CD4-positive, alpha-beta T cell (primary cell): ENCODE results near the gene LAMA2. TPM values are rescaled to one million over a fixed set of nuclear protein-coding genes. Genes with fewer than 3 reads are reported as not detected.

Experiments
- ATAC-seq: fragments of 200-7000 bp; cut with Tn5 transposase; one replicate; pipeline ENCODE4 v1.10.0; 2022; ENCODE audit warnings: mild to moderate bottlenecking; ENCODE audit not compliant: poor library complexity
- CTCF ChIA-PET: fragments of 350-600 bp; sonication (Branson Sonifier 250); formaldehyde crosslinking; loops from one replicate; lab custom pipeline; 2021; ENCODE audit warnings: antibody characterized with exemption, inconsistent platforms; lab: Charles Lee
- POLR2A ChIA-PET: fragments of 350-600 bp; sonication (Branson Sonifier 250); formaldehyde crosslinking; loops from one replicate; lab custom pipeline; 2021; ENCODE audit warnings: antibody characterized with exemption, inconsistent platforms; lab: Charles Lee
- DNase-seq, 14 experiments: peaks; one replicate each; pipeline ENCODE4 v3.0.0-alpha.2; 2013 to 2020; ENCODE audit warnings: mixed read lengths in 2 of 14
- H3K27ac ChIP-seq, 2 donors: one replicate each; pipeline versions ENCODE4 v1.5.1 to v1.7.0; 2013; ENCODE audit warnings: low read length in 2 of 2, low read depth in 1 of 2, mild to moderate bottlenecking in 1 of 2
- H3K27me3 ChIP-seq, 2 experiments: 1 replicate in 1 of 2; 2 replicates in 1 of 2; pipeline versions ENCODE4 v1.6.1 to v1.7.0; 2013; ENCODE audit warnings: low read length in 2 of 2, control low read depth in 1 of 2, mild to moderate bottlenecking in 1 of 2, moderate library complexity in 1 of 2; ENCODE audit not compliant: insufficient read depth in 2 of 2, control insufficient read depth in 1 of 2
- H3K36me3 ChIP-seq: one replicate; pipeline ENCODE4 v1.6.1; 2013; ENCODE audit warnings: low read length, control low read depth; ENCODE audit not compliant: insufficient read depth
- H3K4me1 ChIP-seq: one replicate; pipeline ENCODE4 v1.6.1; 2013; ENCODE audit warnings: low read length, control low read depth; ENCODE audit not compliant: insufficient read depth
- H3K4me3 ChIP-seq: one replicate; pipeline ENCODE4 v1.5.1; 2013; ENCODE audit warnings: mild to moderate bottlenecking, low read length, moderate library complexity
- H3K9me3 ChIP-seq, 2 experiments: 1 replicate in 1 of 2; 2 replicates in 1 of 2; pipeline versions ENCODE4 v1.6.1 to v1.7.0; 2013; ENCODE audit warnings: low read length in 2 of 2, mild to moderate bottlenecking in 2 of 2, control low read depth in 1 of 2, moderate library complexity in 1 of 2; ENCODE audit not compliant: control insufficient read depth in 1 of 2, insufficient read depth in 1 of 2
- H3K27ac Mint-ChIP-seq: one replicate; pipeline ENCODE4 v1.8.0; 2020; ENCODE audit warnings: mixed read lengths
- H3K27me3 Mint-ChIP-seq: one replicate; pipeline ENCODE4 v1.8.0; 2021; ENCODE audit warnings: mixed read lengths
- H3K36me3 Mint-ChIP-seq: one replicate; pipeline ENCODE4 v1.8.0; 2021; ENCODE audit warnings: low read depth, mixed read lengths
- H3K4me1 Mint-ChIP-seq: one replicate; pipeline ENCODE4 v1.8.0; 2021; ENCODE audit warnings: low read depth, mixed read lengths
- H3K4me3 Mint-ChIP-seq: one replicate; pipeline ENCODE4 v1.8.0; 2020; ENCODE audit warnings: mild to moderate bottlenecking, mixed read lengths
- H3K9me3 Mint-ChIP-seq: one replicate; pipeline ENCODE4 v1.8.0; 2020; ENCODE audit warnings: mixed read lengths
- intact Hi-C, 2 experiments: fragments of 100-400 bp; cut with DNase I in 1 of 2; cut with micrococcal nuclease in 1 of 2; formaldehyde crosslinking; loops; one replicate each; pipeline versions ENCODE4 v1.15.1 to v1.9.0; 2023 to 2025; cut with DNase I, micrococcal nuclease
- total RNA-seq, 174 experiments: library from RNA in 2 of 174; stranded (reverse) in 2 of 174; gene quantifications; one replicate each; pipeline ENCODE4 v1.2.3 and lab custom pipeline; 2021 to 2026
- TF ChIP-seq, protein P1 (sequence below): fragments of 200-600 bp; IDR thresholded peaks from one replicate; pipeline ENCODE4 v1.8.0; 2022; ENCODE audit warnings: antibody characterized with exemption, mild to moderate bottlenecking

Gene LAMA2
- total RNA-seq, 2 experiments from 2014 or later: 0.05 to 0.06 TPM

DNA sequence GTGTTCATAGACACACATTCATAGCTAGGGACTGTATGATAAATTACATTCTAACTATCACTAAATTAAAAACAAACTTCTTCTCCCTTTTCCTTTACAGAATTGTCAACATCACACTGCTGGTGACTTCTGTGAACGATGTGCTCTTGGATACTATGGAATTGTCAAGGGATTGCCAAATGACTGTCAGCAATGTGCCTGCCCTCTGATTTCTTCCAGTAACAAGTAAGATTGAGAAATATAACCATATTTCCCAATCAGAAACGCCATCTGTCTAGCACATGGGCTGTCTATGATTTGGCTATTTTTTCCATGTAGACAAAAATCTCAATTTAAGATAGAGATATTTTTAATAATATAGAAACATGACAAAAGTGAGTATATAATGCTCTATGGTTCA is 459.3 kb downstream of the LAMA2 start:
- Histone ChIP-seq H3K9me3 (no peaks in the 10 kb centered on the region), H3K36me3 (no peaks in the 10 kb centered on the region), H3K27me3 (no peaks in the 10 kb centered on the region), H3K27ac (no peak overlapping the region), H3K4me3 (no peak overlapping the region), H3K4me1 (no peaks in the 10 kb centered on the region)
- no peak overlapping the region for H3K27ac Mint-ChIP-seq
- ATAC-seq (no peak), DNase-seq (no peak)
- H3K4me3 Mint-ChIP-seq: no peak overlapping the region
- H3K9me3 Mint-ChIP-seq: no peaks in the 10 kb centered on the region
- peaks cover 11% of the 10 kb centered on the region for H3K27me3 Mint-ChIP-seq
- intact Hi-C loops: no loop called here
- H3K36me3 Mint-ChIP-seq: no peaks in the 10 kb centered on the region
- no peaks in the 10 kb centered on the region for H3K4me1 Mint-ChIP-seq
- TF ChIP-seq, protein P1, sequence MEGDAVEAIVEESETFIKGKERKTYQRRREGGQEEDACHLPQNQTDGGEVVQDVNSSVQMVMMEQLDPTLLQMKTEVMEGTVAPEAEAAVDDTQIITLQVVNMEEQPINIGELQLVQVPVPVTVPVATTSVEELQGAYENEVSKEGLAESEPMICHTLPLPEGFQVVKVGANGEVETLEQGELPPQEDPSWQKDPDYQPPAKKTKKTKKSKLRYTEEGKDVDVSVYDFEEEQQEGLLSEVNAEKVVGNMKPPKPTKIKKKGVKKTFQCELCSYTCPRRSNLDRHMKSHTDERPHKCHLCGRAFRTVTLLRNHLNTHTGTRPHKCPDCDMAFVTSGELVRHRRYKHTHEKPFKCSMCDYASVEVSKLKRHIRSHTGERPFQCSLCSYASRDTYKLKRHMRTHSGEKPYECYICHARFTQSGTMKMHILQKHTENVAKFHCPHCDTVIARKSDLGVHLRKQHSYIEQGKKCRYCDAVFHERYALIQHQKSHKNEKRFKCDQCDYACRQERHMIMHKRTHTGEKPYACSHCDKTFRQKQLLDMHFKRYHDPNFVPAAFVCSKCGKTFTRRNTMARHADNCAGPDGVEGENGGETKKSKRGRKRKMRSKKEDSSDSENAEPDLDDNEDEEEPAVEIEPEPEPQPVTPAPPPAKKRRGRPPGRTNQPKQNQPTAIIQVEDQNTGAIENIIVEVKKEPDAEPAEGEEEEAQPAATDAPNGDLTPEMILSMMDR: no peak
- ChIA-PET CTCF (no interaction called here), POLR2A (no interaction called here)

DNA sequence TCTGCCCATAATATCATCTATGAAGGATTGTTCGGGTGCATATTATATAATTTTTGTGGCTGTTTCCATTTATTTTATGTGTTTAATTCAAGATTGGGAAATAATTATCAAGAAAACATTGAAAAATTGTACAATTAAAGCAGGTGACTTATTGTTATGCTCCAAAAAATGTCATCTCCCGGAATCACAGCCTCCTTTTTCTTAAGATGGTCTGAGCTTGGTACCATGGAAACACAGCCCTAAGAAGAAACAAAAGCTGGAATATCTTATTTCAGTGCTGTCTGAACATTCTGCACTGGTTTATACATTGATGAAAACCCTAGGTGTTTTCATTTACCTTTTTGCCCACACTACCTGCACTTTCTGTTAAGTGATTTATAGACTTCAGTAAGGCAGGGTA is 459.9 kb downstream of the LAMA2 start:
- POLR2A ChIA-PET: no interaction called here
- Mint-ChIP-seq H3K4me1 (no peaks in the 10 kb centered on the region), H3K27me3 (peaks cover 11% of the 10 kb centered on the region), H3K9me3 (no peaks in the 10 kb centered on the region), H3K4me3 (no peak overlapping the region), H3K36me3 (no peaks in the 10 kb centered on the region), H3K27ac (no peak overlapping the region)
- CTCF ChIA-PET: no interaction called here
- Histone ChIP-seq H3K36me3 (no peaks in the 10 kb centered on the region), H3K9me3 (no peaks in the 10 kb centered on the region), H3K4me3 (no peak overlapping the region), H3K27ac (no peak overlapping the region), H3K27me3 (no peaks in the 10 kb centered on the region), H3K4me1 (no peaks in the 10 kb centered on the region)
- no peak for ATAC-seq
- DNase-seq: no peak
- TF ChIP-seq, protein P1: no peak
- intact Hi-C loops: no loop called here

DNA sequence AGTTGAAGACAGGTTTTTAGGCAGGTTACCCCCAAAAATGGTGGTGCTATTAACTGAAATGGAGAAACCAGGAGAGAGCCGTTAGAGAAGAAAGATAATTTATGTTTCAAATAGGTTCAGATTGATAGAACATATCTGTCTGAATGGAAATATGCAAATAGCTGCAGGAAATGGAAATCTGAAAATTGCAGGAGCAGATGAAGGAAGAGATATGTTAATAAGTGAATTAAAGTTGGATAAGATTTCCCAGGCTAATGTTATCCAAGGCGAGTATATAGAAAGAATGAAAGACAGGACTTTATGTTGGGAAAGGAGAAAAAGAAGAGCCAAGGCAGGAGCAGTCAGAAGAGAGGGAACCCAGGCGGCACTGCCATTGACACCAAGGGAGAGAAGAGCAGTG is 461.4 kb downstream of the LAMA2 start:
- POLR2A ChIA-PET: no interaction called here
- H3K27me3 Mint-ChIP-seq: peaks cover 8% of the 10 kb centered on the region
- H3K4me1 Mint-ChIP-seq: no peaks in the 10 kb centered on the region
- Histone ChIP-seq H3K36me3 (no peaks in the 10 kb centered on the region), H3K4me3 (no peak overlapping the region), H3K27ac (no peak overlapping the region), H3K27me3 (no peaks in the 10 kb centered on the region), H3K9me3 (no peaks in the 10 kb centered on the region), H3K4me1 (no peaks in the 10 kb centered on the region)
- intact Hi-C loops: no loop called here
- H3K36me3 Mint-ChIP-seq: no peaks in the 10 kb centered on the region
- no peak for DNase-seq
- no peak overlapping the region for H3K4me3 Mint-ChIP-seq
- TF ChIP-seq, protein P1: no peak
- no peaks in the 10 kb centered on the region for H3K9me3 Mint-ChIP-seq
- H3K27ac Mint-ChIP-seq: no peak overlapping the region
- ATAC-seq: no peak
- CTCF ChIA-PET: no interaction called here
